Neuronal stem cell (in vitro differentiated cells): ENCODE measurements around the gene TGFBR3L.

Source experiments
- DNase-seq: peaks from one replicate; pipeline ENCODE4 v3.0.0-alpha.2; 2013; ENCODE audit warnings: low spot score
- H2AFZ ChIP-seq: one replicate; pipeline ENCODE4 v1.6.1; 2013; ENCODE audit warnings: mild to moderate bottlenecking, low read length, inconsistent platforms
- H2AK5ac ChIP-seq: 2 replicates; pipeline ENCODE4 v1.6.1; 2013; ENCODE audit warnings: low read depth, mild to moderate bottlenecking, inconsistent platforms, low read length, moderate library complexity, mixed read lengths
- H2BK120ac ChIP-seq: 2 replicates; pipeline ENCODE4 v1.6.1; 2013; ENCODE audit warnings: low read depth, mild to moderate bottlenecking, inconsistent platforms, low read length, moderate library complexity, mixed read lengths
- H2BK12ac ChIP-seq: one replicate; pipeline ENCODE4 v1.6.1; 2013; ENCODE audit warnings: low read length, inconsistent platforms
- H2BK15ac ChIP-seq: 2 replicates; pipeline ENCODE4 v1.6.1; 2013; ENCODE audit warnings: mild to moderate bottlenecking, low read length, inconsistent platforms, mixed read lengths
- H2BK5ac ChIP-seq: one replicate; pipeline ENCODE4 v1.6.1; 2013; ENCODE audit warnings: inconsistent platforms, mild to moderate bottlenecking, low read length, moderate library complexity
- H3K14ac ChIP-seq: one replicate; pipeline ENCODE4 v1.6.1; 2013; ENCODE audit warnings: low read length, inconsistent platforms
- H3K18ac ChIP-seq: 2 replicates; pipeline ENCODE4 v1.6.1; 2013; ENCODE audit warnings: low read length, inconsistent platforms
- H3K23ac ChIP-seq: 2 replicates; pipeline ENCODE4 v1.6.1; 2013; ENCODE audit warnings: low read depth, mild to moderate bottlenecking, mixed read lengths, low read length, inconsistent platforms; ENCODE audit not compliant: poor library complexity
- H3K27ac ChIP-seq: replicated peaks from 3 replicates; pipeline ENCODE4 v1.5.1; 2013; ENCODE audit warnings: low read length, inconsistent platforms
- H3K27me3 ChIP-seq, 3 experiments: 2 replicates each; pipeline ENCODE4 v1.6.1; 2013; ENCODE audit warnings: low read length in 3 of 3, mild to moderate bottlenecking in 2 of 3, inconsistent platforms in 1 of 3, low read depth in 1 of 3, mixed read lengths in 1 of 3, moderate library complexity in 1 of 3; ENCODE audit not compliant: control insufficient read depth in 3 of 3, insufficient read depth in 3 of 3
- H3K36me3 ChIP-seq, 2 donors: replicated peaks in 1 of 2; 2 replicates each; pipeline ENCODE4 v1.6.1; 2013; ENCODE audit warnings: low read length in 2 of 2; ENCODE audit not compliant: control insufficient read depth in 2 of 2, insufficient read depth in 2 of 2
- H3K4ac ChIP-seq: 2 replicates; pipeline ENCODE4 v1.6.1; 2013; ENCODE audit warnings: inconsistent platforms, mild to moderate bottlenecking, low read length, moderate library complexity
- H3K4me1 ChIP-seq, 2 donors: 1 replicate in 1 of 2; 2 replicates in 1 of 2; pipeline ENCODE4 v1.6.1; 2013; ENCODE audit warnings: low read length in 2 of 2, low read depth in 1 of 2; ENCODE audit not compliant: control insufficient read depth in 2 of 2, insufficient read depth in 1 of 2
- H3K4me2 ChIP-seq: one replicate; pipeline ENCODE4 v1.6.1; 2013; ENCODE audit warnings: mild to moderate bottlenecking, low read length, inconsistent platforms; ENCODE audit not compliant: insufficient read depth, poor library complexity, severe bottlenecking
- H3K4me3 ChIP-seq, 2 donors: 2 replicates each; pipeline ENCODE4 v1.5.1; 2013; ENCODE audit warnings: low read length in 2 of 2, mild to moderate bottlenecking in 2 of 2, inconsistent platforms in 1 of 2, moderate library complexity in 1 of 2
- H3K79me1 ChIP-seq: one replicate; pipeline ENCODE4 v1.6.1; 2013; ENCODE audit warnings: low read depth, mild to moderate bottlenecking, inconsistent platforms, low read length, moderate library complexity
- H3K9ac ChIP-seq: one replicate; pipeline ENCODE4 v1.6.1; 2013; ENCODE audit warnings: mild to moderate bottlenecking, low read depth, low read length, inconsistent platforms; ENCODE audit not compliant: poor library complexity
- H3K9me3 ChIP-seq, 2 donors: replicated peaks in 1 of 2; 2 replicates each; pipeline versions ENCODE3 to v1.6.1; 2013; ENCODE audit warnings: low read length in 2 of 2, mild to moderate bottlenecking in 2 of 2, inconsistent platforms in 1 of 2, low read depth in 1 of 2, mixed read lengths in 1 of 2, moderate library complexity in 1 of 2; ENCODE audit not compliant: control insufficient read depth in 2 of 2, insufficient read depth in 1 of 2
- H4K8ac ChIP-seq: one replicate; pipeline ENCODE4 v1.6.1; 2013; ENCODE audit warnings: low read depth, mild to moderate bottlenecking, inconsistent platforms, low read length, moderate library complexity
- H4K91ac ChIP-seq: one replicate; pipeline ENCODE4 v1.6.1; 2013; ENCODE audit warnings: low read length, low read depth, mild to moderate bottlenecking, inconsistent platforms; ENCODE audit not compliant: poor library complexity
- WGBS, 2 donors: extraction: QIAGEN DNeasy Blood & Tissue Kit; methylation state at CpG; one replicate each; pipeline ENCODE4 v1.1.7; 2013; ENCODE audit warnings: missing lambda C conversion rate in 2 of 2, mixed read lengths in 1 of 2; ENCODE audit not compliant: insufficient read length in 2 of 2, insufficient replicate concordance in 1 of 2; ENCODE audit errors: extremely low coverage in 2 of 2; 5-methylcytosine and 5-hydroxymethylcytosine counted together

The TGFBR3L gene

GRCh38 chr19:7904074-7905020, 10.3 kb upstream of the TGFBR3L start:
- peak overlapping the region; percentile 100 for H3K18ac ChIP-seq

GRCh38 chr19:7905268-7905667, 9.4 kb upstream of the TGFBR3L start:
- Histone ChIP-seq H3K9me3 (no peaks in the 10 kb centered on the region), H4K91ac (no peak overlapping the region), H3K4me3 (peak overlapping the region in 1 of 2 donors; percentile 97), H2BK15ac (no peak overlapping the region), H3K27ac (no peak overlapping the region), H2AK5ac (no peak overlapping the region), H2BK5ac (no peak overlapping the region), H3K23ac (no peak overlapping the region), H3K9ac (no peak overlapping the region), H2AFZ (no peak overlapping the region), H2BK12ac (no peak overlapping the region), H3K18ac (no peak overlapping the region), H3K14ac (no peak overlapping the region), H3K79me1 (peaks cover 25% of the 10 kb centered on the region), H2BK120ac (no peak overlapping the region), H3K4me1 (peaks cover 13% of the 10 kb centered on the region in 2 donors), H3K4me2 (no peak overlapping the region), H3K27me3 (peaks cover 0 to 4% (median 0%) of the 10 kb centered on the region in 3 experiments), H3K4ac (no peak overlapping the region), H4K8ac (no peak overlapping the region), H3K36me3 (peaks cover 10 to 28% of the 10 kb centered on the region in 2 donors)
- WGBS, 2 donors = no CpG with 5 or more reads among the region's 10 CpGs
- no peak for DNase-seq

More at GRCh38 chr19:7904074-7905020, 10.3 kb upstream of the TGFBR3L start:
- DNase-seq = no peak
- peak overlapping the region; percentile 81 for H2BK15ac ChIP-seq
- H2BK5ac ChIP-seq = peak overlapping the region; percentile 93
- no peak overlapping the region for H2BK12ac ChIP-seq
- peak overlapping the region; percentile 87 for H2AFZ ChIP-seq
- H3K4me3 ChIP-seq = peak overlapping the region; percentile 87 to 97
- peaks cover 13% of the 10 kb centered on the region in 2 donors for H3K4me1 ChIP-seq
- H3K9ac ChIP-seq = peak overlapping the region; percentile 80
- peak overlapping the region; percentile 21 for H3K14ac ChIP-seq
- peaks cover 25% of the 10 kb centered on the region for H3K79me1 ChIP-seq
- H3K4ac ChIP-seq = no peak overlapping the region
- WGBS, 2 donors = no CpG with 5 or more reads among the region's 68 CpGs
- peaks cover 0 to 4% (median 0%) of the 10 kb centered on the region in 3 experiments for H3K27me3 ChIP-seq
- H3K23ac ChIP-seq = peak overlapping the region; percentile 96
- H4K8ac ChIP-seq = no peak overlapping the region
- H3K4me2 ChIP-seq = peak overlapping the region; percentile 98
- no peaks in the 10 kb centered on the region for H3K9me3 ChIP-seq
- H3K36me3 ChIP-seq = peaks cover 5 to 20% of the 10 kb centered on the region in 2 donors
- peak overlapping the region; percentile 78 for H3K27ac ChIP-seq
- H2BK120ac ChIP-seq = no peak overlapping the region
- H4K91ac ChIP-seq = no peak overlapping the region
- H2AK5ac ChIP-seq = peak overlapping the region; percentile 89

DNA sequence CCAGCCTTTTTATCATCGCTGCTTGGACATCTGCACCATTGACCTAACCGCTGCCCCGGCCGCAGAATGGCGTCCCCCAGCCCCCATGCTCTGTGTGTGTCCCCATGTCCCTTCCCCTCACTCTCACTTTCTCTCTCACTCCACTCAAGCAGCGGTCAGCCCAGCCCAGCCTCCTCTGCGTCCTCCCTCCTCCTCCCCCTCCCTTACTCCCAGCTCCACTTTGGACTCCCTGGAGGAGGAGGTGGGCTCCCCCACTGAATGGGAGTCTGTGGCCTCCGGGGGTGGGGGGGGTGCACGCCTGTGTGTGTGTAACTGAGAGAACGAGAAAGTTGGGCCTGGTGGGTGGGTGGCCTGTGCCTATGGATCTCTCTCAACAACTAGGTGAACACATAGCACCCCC, 8.8 kb upstream of the TGFBR3L start:
- WGBS, 2 donors = no CpG with 5 or more reads among the region's 10 CpGs
- peaks cover 0 to 4% (median 0%) of the 10 kb centered on the region in 3 experiments for H3K27me3 ChIP-seq
- H3K4ac ChIP-seq = no peak overlapping the region

GRCh38 chr19:7907122-7907521, 7.5 kb upstream of the TGFBR3L start:
- Histone ChIP-seq H3K23ac (peak overlapping the region; percentile 99), H3K14ac (peak overlapping the region; percentile 21), H4K8ac (no peak overlapping the region), H3K4me1 (peaks cover 13% of the 10 kb centered on the region in 2 donors), H3K27ac (no peak overlapping the region), H2AFZ (no peak overlapping the region), H2AK5ac (no peak overlapping the region), H2BK15ac (no peak overlapping the region), H3K36me3 (peaks cover 21 to 45% of the 10 kb centered on the region in 2 donors), H2BK5ac (peak overlapping the region; percentile 53), H4K91ac (peak overlapping the region; percentile 30), H3K9ac (peak overlapping the region; percentile 72), H3K4me3 (no peak overlapping the region), H2BK12ac (no peak overlapping the region), H3K9me3 (no peaks in the 10 kb centered on the region), H3K4ac (no peak overlapping the region), H3K27me3 (peaks cover 0 to 4% (median 0%) of the 10 kb centered on the region in 3 experiments), H3K18ac (no peak overlapping the region), H2BK120ac (no peak overlapping the region), H3K4me2 (no peak overlapping the region), H3K79me1 (peaks cover 27% of the 10 kb centered on the region)
- DNase-seq = no peak
- WGBS, 2 donors = no CpG with 5 or more reads among the region's 19 CpGs

More for the DNA sequence above, 8.8 kb upstream of the TGFBR3L start:
- no peak overlapping the region for H4K91ac ChIP-seq
- no peak overlapping the region for H3K14ac ChIP-seq
- peak overlapping the region; percentile 30 for H3K9ac ChIP-seq
- H2BK15ac ChIP-seq = no peak overlapping the region
- no peak overlapping the region for H2BK120ac ChIP-seq
- no peak overlapping the region for H3K4me3 ChIP-seq
- no peak overlapping the region for H3K18ac ChIP-seq
- H3K27ac ChIP-seq = no peak overlapping the region
- no peak overlapping the region for H2AK5ac ChIP-seq
- H3K23ac ChIP-seq = peak overlapping the region; percentile 22
- no peak overlapping the region for H4K8ac ChIP-seq
- H3K9me3 ChIP-seq = no peaks in the 10 kb centered on the region
- H3K79me1 ChIP-seq = peaks cover 27% of the 10 kb centered on the region
- H3K36me3 ChIP-seq = peaks cover 16 to 34% of the 10 kb centered on the region in 2 donors
- no peak for DNase-seq
- peaks cover 13% of the 10 kb centered on the region in 2 donors for H3K4me1 ChIP-seq
- H2BK12ac ChIP-seq = no peak overlapping the region
- no peak overlapping the region for H2AFZ ChIP-seq
- no peak overlapping the region for H2BK5ac ChIP-seq
- no peak overlapping the region for H3K4me2 ChIP-seq
